Body of pancreas (tissue), 4 donors: Measurements from ENCODE around the gene SPIRE2.

ENCODE experiments used
- POLR2A ChIP-seq, 3 donors: fragments of 450-650 bp; IDR thresholded peaks; one replicate each; pipeline ENCODE4 v1.6.1; 2016; ENCODE audit warnings: antibody characterized with exemption in 3 of 3, mild to moderate bottlenecking in 2 of 3
- TF ChIP-seq, protein P1 (sequence below), 7 experiments: fragments of 450-650 bp in 4 of 7; fragments of 200-600 bp in 3 of 7; sonication (generic) in 3 of 7; IDR thresholded peaks; one replicate each; pipeline ENCODE4 v1.5.1; 2016 to 2019; ENCODE audit warnings: antibody characterized with exemption in 7 of 7

DNA sequence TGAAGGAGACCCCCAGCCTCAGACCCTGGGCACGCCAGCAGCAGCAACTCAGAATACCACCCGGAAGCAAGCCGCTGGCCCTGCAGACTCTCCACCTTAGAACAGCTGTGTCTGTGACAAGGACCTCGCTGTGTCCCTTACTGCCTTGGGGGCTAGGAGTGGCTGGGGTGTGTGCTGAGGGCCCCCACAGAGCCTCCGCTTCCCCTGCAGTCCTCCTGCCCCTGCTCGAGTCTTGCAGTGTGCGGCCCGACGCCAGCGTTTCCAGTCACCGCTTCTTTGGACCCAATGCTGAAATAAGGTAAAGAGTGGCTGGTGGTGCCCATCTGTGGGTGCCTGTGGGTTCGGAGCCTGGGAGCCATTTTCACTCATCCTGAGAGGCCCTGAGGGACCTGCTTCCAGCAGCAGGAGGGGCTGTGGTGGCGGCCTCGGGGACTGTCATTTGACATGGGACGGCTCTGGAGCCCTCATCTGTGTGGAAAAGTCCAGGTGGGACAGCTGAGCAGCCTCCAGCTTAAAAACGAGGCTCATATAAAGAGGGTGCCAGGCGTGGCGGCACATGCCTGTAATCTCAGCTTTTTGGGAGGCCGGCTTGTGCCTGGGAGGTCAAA, 75.7 kb downstream of the SPIRE2 start:
- no peak for TF ChIP-seq POLR2A (IDR thresholded peaks at IDR 0.05)
- TF ChIP-seq, protein P1, sequence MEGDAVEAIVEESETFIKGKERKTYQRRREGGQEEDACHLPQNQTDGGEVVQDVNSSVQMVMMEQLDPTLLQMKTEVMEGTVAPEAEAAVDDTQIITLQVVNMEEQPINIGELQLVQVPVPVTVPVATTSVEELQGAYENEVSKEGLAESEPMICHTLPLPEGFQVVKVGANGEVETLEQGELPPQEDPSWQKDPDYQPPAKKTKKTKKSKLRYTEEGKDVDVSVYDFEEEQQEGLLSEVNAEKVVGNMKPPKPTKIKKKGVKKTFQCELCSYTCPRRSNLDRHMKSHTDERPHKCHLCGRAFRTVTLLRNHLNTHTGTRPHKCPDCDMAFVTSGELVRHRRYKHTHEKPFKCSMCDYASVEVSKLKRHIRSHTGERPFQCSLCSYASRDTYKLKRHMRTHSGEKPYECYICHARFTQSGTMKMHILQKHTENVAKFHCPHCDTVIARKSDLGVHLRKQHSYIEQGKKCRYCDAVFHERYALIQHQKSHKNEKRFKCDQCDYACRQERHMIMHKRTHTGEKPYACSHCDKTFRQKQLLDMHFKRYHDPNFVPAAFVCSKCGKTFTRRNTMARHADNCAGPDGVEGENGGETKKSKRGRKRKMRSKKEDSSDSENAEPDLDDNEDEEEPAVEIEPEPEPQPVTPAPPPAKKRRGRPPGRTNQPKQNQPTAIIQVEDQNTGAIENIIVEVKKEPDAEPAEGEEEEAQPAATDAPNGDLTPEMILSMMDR (IDR thresholded peaks at IDR 0.05) = no peak
